Spinal cord (tissue), 10 donors: ENCODE measurements around the gene REELD1. TPM values are rescaled to one million over a fixed set of nuclear protein-coding genes. Genes with fewer than 3 reads are reported as not detected.
A peak's percentile ranks its signal among the peaks of the same experiment; 100 is the strongest.

Experiments used
- DNase-seq, 6 donors: peaks; one replicate each; pipeline versions ENCODE4 v3.0.0 to v3.0.0-alpha.2; 2013 to 2015; ENCODE audit warnings: low spot score in 6 of 6, low read depth in 4 of 6
- H3K27ac ChIP-seq: one replicate; pipeline ENCODE4 v1.5.1; 2013; ENCODE audit warnings: low read depth, low read length, control low read depth
- H3K27me3 ChIP-seq: one replicate; pipeline ENCODE4 v1.6.1; 2013; ENCODE audit warnings: low read length; ENCODE audit not compliant: control insufficient read depth, insufficient read depth
- H3K36me3 ChIP-seq: one replicate; pipeline ENCODE4 v1.6.1; 2013; ENCODE audit warnings: low read length; ENCODE audit not compliant: control insufficient read depth, insufficient read depth
- H3K4me1 ChIP-seq: one replicate; pipeline ENCODE4 v1.6.1; 2013; ENCODE audit warnings: low read length; ENCODE audit not compliant: control insufficient read depth, insufficient read depth
- H3K4me3 ChIP-seq: one replicate; pipeline ENCODE4 v1.5.1; 2013; ENCODE audit warnings: low read depth, low read length, control low read depth
- H3K9me3 ChIP-seq: one replicate; pipeline ENCODE4 v1.6.1; 2013; ENCODE audit warnings: low read length; ENCODE audit not compliant: control insufficient read depth, insufficient read depth
- WGBS: methylation state at CpG from one replicate; pipeline ENCODE4 v1.1.5; 2013; ENCODE audit warnings: missing lambda C conversion rate; ENCODE audit not compliant: insufficient coverage; 5-methylcytosine and 5-hydroxymethylcytosine counted together
- polyA plus RNA-seq, 2 donors: library from polyadenylated mRNA; unstranded; fragments of 120-200 nt; gene quantifications; one replicate each; pipeline ENCODE4 v1.2.1, GENCODE V29; 2013; ENCODE audit not compliant: insufficient read length in 2 of 2
- total RNA-seq, 2 donors: library from RNA; depleted of rRNA in 1 of 2; stranded (reverse); fragments of 120-200 nt in 1 of 2; fragments of >200 nt in 1 of 2; gene quantifications; one replicate each; pipeline versions ENCODE4 v1.2.3 to v1.2.4, GENCODE V29; 2013 to 2014
- donor health status: healthy.

REELD1 gene
- total and polyA plus RNA-seq, 4 donors, result 0.11 to 0.30 (median 0.21) TPM

DNA sequence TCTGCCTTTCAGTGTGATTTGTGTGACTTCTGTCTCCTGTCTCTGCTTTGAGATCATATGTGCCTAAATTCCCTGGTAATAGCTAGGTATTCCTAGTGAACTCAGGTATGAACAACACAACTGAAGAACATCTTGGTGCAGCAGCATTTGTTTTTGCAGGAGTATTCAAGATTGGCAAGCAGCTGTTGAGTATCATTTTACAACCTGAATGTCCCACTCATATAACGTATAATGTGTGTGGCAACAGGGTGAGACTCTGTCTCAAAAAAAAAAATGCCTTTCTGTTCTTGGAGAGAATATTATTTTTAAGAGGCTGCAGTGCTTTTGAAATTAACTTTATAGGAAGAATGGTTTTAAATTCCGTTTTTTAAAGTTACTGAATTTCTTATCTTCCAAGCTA, 31.1 kb upstream of the REELD1 start:
- no peaks in the 10 kb centered on the region for H3K27me3 ChIP-seq
- H3K27ac ChIP-seq, result no peak overlapping the region
- DNase-seq, result no peak
- 100% methylated on average over 1 of the region's 2 CpGs for WGBS
- H3K36me3 ChIP-seq, result peaks cover 6% of the 10 kb centered on the region
- no peaks in the 10 kb centered on the region for H3K9me3 ChIP-seq
- peaks cover 2% of the 10 kb centered on the region for H3K4me1 ChIP-seq
- H3K4me3 ChIP-seq, result no peak overlapping the region

DNA sequence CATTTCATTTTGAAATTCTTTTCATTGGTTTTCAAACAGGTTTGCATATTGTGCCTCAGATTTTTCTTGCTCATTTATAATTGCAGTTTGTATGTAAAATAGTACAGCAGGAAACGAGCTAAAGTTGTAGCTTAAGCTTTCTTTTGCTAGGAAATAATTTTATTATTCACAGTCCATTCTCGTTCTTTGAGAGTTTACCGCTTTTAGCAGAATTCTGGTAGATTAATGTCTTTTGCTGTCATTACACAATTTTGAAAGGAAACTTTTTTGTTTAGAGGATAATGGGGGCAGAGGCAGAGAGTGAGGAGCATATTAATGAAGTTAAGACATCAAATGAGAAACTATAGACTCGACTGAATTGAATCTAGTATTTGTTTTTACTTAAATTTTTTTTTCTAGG, 28.3 kb upstream of the REELD1 start:
- Histone ChIP-seq H3K9me3 (no peaks in the 10 kb centered on the region), H3K27ac (peak overlapping the region; percentile 45), H3K27me3 (no peaks in the 10 kb centered on the region), H3K4me1 (peaks cover 2% of the 10 kb centered on the region), H3K4me3 (no peak overlapping the region), H3K36me3 (peaks cover 13% of the 10 kb centered on the region)
- no CpG with 5 or more reads among the region's 4 CpGs for WGBS
- peak in 1 of 6 donors; percentile 29 for DNase-seq

DNA sequence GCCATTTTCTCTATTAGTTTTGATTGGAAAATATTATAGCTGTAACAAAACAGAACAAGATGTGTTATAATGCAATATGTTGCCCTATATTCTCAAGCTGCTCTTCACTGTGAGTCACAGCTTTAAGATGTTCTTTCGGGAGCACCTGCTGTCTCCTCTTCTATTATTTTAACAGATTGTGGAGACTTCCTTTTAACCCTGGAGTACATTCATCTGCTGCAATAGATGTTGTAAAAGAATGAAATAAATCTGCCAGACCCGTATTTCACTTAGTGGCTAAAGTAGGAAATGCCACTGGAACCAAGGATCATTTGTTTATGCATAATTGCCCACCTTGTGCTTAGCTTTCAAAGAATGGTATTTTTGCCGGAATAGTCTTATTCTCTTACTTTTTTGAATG, 27.7 kb upstream of the REELD1 start:
- Histone ChIP-seq H3K27ac (no peak overlapping the region), H3K4me3 (no peak overlapping the region)
- 33% methylated on average over 1 of the region's 3 CpGs for WGBS

DNA sequence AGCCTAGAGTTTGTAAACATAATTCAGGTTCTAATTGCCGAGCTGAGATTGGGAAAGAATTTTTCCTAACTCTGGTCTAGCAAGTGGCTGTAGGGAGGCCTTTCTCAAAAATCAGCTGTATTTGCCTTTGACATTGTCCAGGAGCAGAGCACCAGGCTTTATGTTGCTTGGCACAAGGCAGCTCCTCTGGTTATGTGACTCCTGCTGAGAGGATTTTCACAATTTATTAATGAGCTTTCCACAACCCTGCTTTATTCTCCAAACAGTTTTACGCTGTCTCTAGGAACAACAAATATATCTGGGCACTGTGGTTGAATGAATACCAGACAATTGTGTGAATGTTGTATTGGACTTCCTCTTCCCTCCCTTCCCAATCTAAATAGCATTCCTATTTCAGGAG, 23.9 kb upstream of the REELD1 start:
- peak in 2 of 6 donors; percentile 35 to 65 for DNase-seq
- no CpG with 5 or more reads among the region's 2 CpGs for WGBS

More for the DNA sequence above, 27.7 kb upstream of the REELD1 start:
- Histone ChIP-seq H3K4me1 (peaks cover 2% of the 10 kb centered on the region), H3K9me3 (no peaks in the 10 kb centered on the region), H3K36me3 (peaks cover 13% of the 10 kb centered on the region), H3K27me3 (no peaks in the 10 kb centered on the region)
- DNase-seq, result peak in 2 of 6 donors; percentile 8 to 45

DNA sequence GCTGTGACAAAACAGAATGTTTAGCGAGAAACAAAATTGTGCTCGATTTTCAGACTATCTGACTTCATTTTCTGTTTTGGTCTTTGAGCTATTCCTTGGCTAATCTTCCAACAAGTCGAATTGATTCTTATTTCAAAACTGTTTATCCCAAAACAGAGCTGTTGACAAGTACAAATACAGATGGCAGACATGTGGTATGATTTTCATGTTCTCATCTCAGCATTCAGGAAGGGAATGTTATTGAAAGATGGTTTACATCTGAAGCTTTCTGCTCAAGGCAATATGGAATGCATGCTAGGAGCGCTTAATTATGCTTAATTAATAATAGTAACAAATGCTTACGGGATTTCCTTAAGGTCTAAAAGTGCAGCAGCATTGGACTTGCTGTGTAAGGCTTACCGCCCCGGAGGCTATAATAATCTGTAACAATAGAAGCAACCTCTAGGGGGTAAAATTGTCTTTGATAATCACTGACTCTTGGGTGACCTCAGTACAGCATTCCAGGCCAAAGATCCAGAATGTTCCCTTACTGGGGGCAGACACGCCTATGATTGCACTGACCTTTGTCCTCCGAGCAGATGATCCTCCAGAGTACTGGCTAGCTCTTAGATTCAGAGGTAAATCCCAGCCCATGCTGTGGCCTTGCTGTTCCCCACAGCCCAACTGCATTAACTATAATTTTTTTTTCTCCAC, 22.4 kb upstream of the REELD1 start:
- H3K27me3 ChIP-seq, result no peaks in the 10 kb centered on the region
- H3K36me3 ChIP-seq, result peaks cover 8% of the 10 kb centered on the region
- H3K9me3 ChIP-seq, result no peaks in the 10 kb centered on the region
- H3K4me3 ChIP-seq, result no peak overlapping the region
- no peak overlapping the region for H3K27ac ChIP-seq
- H3K4me1 ChIP-seq, result no peaks in the 10 kb centered on the region
- 85% methylated on average over 4 of the region's 9 CpGs for WGBS
- peak in 1 of 6 donors; percentile 49 for DNase-seq

More for the DNA sequence above, 23.9 kb upstream of the REELD1 start:
- no peaks in the 10 kb centered on the region for H3K9me3 ChIP-seq
- H3K4me1 ChIP-seq, result peaks cover 2% of the 10 kb centered on the region
- no peaks in the 10 kb centered on the region for H3K27me3 ChIP-seq
- peak overlapping the region; percentile 3 for H3K27ac ChIP-seq
- peaks cover 8% of the 10 kb centered on the region for H3K36me3 ChIP-seq
- H3K4me3 ChIP-seq, result no peak overlapping the region

DNA sequence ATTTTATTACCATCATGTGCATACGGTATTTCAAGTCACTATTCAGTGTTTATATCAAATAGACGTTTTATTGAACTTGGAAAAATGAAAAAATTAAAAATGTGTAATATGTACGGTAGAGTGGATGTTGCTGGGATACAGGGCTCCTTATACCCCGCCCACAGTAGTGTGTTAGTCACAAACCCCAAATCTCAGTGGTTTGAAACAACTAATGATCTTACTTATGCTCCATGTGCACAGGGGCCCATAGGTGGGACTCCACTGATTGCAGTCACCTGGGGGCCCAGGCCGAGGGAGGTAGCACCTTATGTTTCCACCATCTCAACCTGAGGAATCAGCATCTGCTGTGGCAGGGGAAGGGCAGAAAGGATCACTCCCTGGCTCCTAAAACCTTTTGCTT, 20.7 kb upstream of the REELD1 start:
- WGBS, result 100% methylated on average over 1 of the region's 5 CpGs
- Histone ChIP-seq H3K27ac (no peak overlapping the region), H3K9me3 (no peaks in the 10 kb centered on the region), H3K4me1 (no peaks in the 10 kb centered on the region), H3K36me3 (peaks cover 4% of the 10 kb centered on the region), H3K4me3 (no peak overlapping the region), H3K27me3 (no peaks in the 10 kb centered on the region)
- DNase-seq, result no peak

DNA sequence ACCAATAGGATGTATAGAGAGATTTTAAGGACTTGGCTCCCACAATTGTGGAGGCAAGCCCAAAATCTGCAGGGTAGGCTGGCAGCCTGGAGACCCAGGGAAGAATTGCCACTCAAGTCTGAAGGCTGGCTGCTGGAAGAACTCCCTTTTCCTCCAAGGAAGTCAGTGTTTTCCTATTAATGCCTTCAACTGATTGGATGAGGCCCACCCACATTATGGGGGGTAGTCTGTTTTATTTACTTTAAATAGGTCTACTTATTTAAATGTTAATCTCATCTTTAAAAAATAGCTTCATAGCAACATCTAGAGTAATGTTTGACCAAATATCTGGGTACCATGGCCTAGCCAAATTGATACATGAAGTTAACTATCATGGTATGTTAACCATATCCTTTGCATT, 20.1 kb upstream of the REELD1 start:
- DNase-seq, result no peak
- no peak overlapping the region for H3K4me3 ChIP-seq
- no peak overlapping the region for H3K27ac ChIP-seq
- no peaks in the 10 kb centered on the region for H3K9me3 ChIP-seq
- no peaks in the 10 kb centered on the region for H3K27me3 ChIP-seq
- H3K4me1 ChIP-seq, result no peaks in the 10 kb centered on the region
- H3K36me3 ChIP-seq, result no peaks in the 10 kb centered on the region

DNA sequence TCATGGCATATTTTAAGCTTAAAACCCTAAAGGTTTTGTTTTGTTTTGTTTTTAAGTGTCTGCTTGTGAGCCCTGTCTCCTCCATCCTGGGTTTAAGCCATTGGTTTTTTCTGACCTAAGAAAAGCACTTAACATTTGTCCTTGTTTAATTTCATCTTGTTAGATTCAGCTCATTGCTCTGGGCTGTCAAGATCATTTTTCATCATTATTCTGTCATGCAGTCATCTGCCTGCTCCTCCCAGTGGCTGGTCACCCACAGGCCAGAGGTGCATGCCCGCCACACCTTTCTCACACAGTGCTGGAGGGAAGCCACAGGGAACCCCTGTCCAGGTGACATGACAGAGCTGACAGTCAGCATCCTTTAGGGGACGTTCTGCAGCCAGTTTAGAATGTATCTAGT, 11.7 kb upstream of the REELD1 start:
- Histone ChIP-seq H3K9me3 (no peaks in the 10 kb centered on the region), H3K4me1 (no peaks in the 10 kb centered on the region)
- WGBS, result 88% methylated on average over 1 of the region's 2 CpGs

DNA sequence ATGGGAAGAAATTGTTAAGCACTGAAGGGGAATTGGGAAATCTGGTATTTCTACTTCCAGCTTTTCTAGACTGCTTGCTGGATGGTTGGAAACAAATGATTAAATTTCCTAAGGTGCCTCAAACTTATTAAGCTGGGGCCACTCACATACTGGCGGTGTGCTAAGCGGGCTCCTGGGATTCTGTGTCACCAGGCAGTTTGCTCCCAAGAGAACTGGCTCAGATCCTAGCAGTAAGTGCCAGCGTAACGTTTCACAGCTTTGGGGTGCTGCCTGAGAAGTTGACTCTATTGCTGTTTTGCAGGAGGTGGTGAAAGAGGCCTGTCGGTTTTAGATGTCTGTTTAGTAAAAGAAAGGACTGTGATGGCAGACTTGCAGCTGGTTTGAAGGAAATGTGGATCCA, 6.9 kb upstream of the REELD1 start:
- no peaks in the 10 kb centered on the region for H3K4me1 ChIP-seq
- H3K27ac ChIP-seq, result no peak overlapping the region
- no peaks in the 10 kb centered on the region for H3K27me3 ChIP-seq
- no peak overlapping the region for H3K4me3 ChIP-seq
- H3K9me3 ChIP-seq, result no peaks in the 10 kb centered on the region
- 50% methylated on average over 5 of the region's 5 CpGs for WGBS
- DNase-seq, result no peak
- H3K36me3 ChIP-seq, result no peaks in the 10 kb centered on the region

More for the DNA sequence above, 11.7 kb upstream of the REELD1 start:
- H3K4me3 ChIP-seq, result no peak overlapping the region
- H3K27me3 ChIP-seq, result no peaks in the 10 kb centered on the region
- no peak for DNase-seq
- H3K27ac ChIP-seq, result no peak overlapping the region
- H3K36me3 ChIP-seq, result no peaks in the 10 kb centered on the region

DNA sequence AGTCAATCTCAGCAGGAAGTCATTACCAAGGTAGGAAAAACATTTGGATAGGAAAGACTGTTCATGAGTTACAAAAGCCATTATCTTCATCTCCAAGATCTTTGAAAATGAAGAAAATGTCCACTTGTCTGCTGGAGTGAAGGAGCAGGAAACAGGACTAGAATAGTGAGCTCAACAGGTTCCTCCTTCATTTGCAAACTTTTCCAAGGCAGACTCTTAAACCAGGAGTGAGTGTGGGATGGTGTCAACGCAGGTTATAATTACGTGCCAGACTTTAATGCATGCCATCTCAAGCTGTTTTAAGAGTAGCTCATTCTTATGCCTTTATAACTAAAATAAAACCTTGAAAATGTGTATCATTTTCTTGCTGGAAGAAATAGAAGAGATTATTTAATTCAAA, 3.4 kb upstream of the REELD1 start:
- Histone ChIP-seq H3K36me3 (no peaks in the 10 kb centered on the region), H3K27me3 (no peaks in the 10 kb centered on the region), H3K4me3 (no peak overlapping the region), H3K4me1 (no peaks in the 10 kb centered on the region), H3K27ac (no peak overlapping the region), H3K9me3 (no peaks in the 10 kb centered on the region)
- WGBS, result no CpG with 5 or more reads among the region's 2 CpGs
- no peak for DNase-seq
